ENCODE results near the gene MEIS1.

GRCh38 chr2:66495788-66496640 lies 61.1 kb downstream of the MEIS1 start:
- TF ChIP-seq EZH2phosphoT487 (IDR thresholded peaks at IDR 0.05; ENCODE audit: borderline replicate concordance, low read length) = no peak
- TF ChIP-seq CTCF (conservative IDR thresholded peaks at IDR 0.05; ENCODE audit: low read depth, low read length) = peak; percentile 48; the same call in 1 of the 2 replicates
